ENCODE results near the gene TCEANC.
"Not testable (repeated sequence)": the region's sequence is repeated elsewhere in the genome, so short reads cannot be mapped to it uniquely, and the experiment has no call there.

The TCEANC gene

GRCh38 chrX:13659063-13659462 lies 6.1 kb downstream of the TCEANC start:
- peak; percentile 8 for DNase-seq (ENCODE audit: extremely low read depth, low read depth)
- no peak for TF ChIP-seq CTCF (IDR thresholded peaks at IDR 0.05; ENCODE audit: low read depth, low read length)

DNA sequence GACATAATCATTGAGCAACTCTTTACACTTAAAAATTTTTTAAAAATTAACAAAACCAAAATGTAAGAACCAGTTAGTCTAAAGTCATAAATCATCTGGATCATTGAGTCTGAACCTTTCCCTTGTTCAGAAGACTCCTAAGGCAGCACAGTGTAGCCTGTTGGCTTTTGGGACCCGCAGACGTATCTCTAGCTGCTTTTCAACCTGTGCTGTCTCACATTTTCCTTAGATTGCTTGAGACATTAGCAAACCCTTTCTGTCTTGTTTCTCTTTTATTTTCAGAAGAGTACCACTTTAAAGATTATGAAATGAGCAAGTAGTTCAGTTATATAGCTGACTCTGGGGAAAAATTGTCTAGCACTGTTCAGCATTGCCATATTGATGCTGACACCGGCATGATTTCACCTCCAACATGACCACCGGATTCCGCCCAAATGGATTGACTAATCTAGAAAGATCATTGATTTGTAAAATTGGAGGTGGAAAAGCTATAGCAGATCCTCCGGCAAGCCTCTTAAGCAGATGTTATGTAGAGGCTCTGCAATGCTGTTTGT lies 8.9 kb downstream of the TCEANC start:
- DNase-seq (ENCODE audit: extremely low read depth, low read depth), result no peak
- TF ChIP-seq CTCF (IDR thresholded peaks at IDR 0.05; ENCODE audit: low read depth, low read length), result no peak

DNA sequence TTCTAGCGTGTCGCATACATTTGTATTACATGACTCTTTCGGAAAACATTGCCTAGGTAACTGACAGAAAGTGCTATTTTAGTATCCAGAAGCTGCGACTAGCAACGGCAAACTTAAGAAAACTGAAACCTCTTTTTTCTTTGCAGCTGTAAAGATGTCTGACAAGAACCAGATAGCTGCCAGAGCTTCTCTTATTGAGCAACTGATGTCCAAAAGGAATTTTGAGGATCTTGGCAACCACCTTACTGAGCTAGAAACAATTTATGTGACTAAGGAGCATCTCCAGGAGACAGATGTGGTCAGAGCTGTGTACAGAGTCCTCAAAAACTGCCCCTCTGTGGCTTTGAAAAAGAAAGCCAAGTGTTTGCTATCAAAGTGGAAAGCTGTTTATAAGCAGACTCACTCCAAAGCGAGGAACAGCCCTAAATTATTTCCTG lies 9.4 kb downstream of the TCEANC start:
- TF ChIP-seq CTCF (IDR thresholded peaks at IDR 0.05; ENCODE audit: low read depth, low read length), result no peak
- no peak for DNase-seq (ENCODE audit: extremely low read depth, low read depth)

DNA sequence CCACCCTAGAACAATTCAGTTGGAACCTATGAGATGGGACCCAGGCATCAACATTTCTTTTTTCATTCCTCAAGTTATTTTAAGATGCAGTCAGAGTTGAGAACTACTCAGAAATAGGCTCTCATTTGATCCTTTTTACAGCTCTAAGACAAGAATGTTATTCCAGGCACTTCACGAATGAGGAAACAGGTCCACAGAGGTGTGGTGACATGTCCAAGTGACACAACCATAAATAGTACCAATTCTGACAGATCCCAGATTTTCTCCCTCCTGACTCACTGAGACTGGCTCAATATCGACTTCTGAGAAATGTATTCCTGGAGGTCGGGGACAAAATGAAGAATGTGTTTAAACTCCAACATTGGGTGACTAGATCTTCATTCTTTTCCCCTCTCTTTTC lies 11.1 kb downstream of the TCEANC start:
- no peak for DNase-seq (ENCODE audit: extremely low read depth, low read depth)
- no peak for TF ChIP-seq CTCF (IDR thresholded peaks at IDR 0.05; ENCODE audit: low read depth, low read length)

DNA sequence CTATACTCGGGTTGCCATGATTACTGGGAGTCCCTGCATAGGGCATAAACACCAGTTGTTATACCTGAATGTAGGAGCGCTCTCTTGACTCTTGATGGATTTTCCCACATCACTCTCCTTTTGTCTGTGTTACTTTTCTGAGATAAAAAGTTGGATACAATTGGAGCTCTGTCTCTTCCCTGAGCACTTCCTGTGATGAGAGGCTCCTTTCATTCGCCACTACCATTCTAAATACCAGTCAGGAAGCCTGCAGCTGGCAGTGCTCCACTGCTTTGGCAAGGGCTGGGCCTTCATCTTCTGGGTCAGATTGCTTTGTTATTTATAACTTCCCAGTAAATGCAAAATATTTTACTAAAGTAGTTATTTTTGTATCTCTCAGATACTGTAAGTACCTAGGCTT lies 13.9 kb downstream of the TCEANC start:
- no peak for TF ChIP-seq CTCF (IDR thresholded peaks at IDR 0.05; ENCODE audit: low read depth, low read length)
- no peak for DNase-seq (ENCODE audit: extremely low read depth, low read depth)

DNA sequence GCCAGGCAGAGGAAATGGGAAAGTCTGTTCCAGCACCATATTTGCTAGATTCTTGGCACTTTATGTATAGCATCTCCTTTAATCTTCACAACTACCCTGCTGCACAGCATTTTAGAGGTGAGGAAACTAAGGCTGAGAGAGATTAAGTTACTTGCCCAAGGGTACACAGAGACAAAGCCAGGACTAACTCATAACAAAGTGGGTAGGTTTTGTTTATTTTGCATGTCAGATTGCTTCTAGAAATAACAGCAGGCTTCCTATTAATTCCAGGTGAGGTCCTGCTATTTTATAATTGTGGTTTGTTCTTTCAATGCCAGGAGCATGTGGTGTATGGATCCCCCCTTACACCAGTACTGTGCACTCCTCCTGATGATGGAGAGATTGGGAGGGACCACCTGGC lies 15.0 kb downstream of the TCEANC start:
- no peak for TF ChIP-seq CTCF (IDR thresholded peaks at IDR 0.05; ENCODE audit: low read depth, low read length)

DNA sequence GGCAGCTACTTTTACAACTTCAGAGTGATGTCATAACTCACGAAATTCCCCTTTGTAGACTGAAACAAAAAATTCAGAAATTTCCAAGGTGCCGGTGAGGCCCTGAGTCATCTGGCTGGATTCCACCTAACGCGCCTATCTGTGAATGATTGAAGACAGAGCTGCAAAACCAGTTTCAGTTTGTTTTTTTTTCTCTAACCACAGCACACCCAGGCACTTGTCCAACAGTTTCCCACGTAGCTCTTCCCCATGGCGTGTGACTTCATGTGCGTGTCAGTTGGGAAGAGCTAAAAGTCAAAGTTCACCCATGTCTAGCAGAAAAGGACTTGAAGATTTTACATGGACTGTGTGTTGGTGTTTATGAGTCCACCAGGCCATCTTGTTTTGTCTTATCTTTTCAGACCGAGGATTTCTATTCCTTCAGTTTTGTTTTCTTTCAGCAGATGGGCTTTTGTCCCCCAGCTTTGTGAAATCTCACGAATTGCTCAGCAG lies 16.4 kb downstream of the TCEANC start:
- DNase-seq (ENCODE audit: extremely low read depth, low read depth), result peak; percentile 90
- TF ChIP-seq CTCF (IDR thresholded peaks at IDR 0.05; ENCODE audit: low read depth, low read length), result no peak

More for the DNA sequence above, 15.0 kb downstream of the TCEANC start:
- no peak for DNase-seq (ENCODE audit: extremely low read depth, low read depth)

GRCh38 chrX:13669755-13670154 lies 16.8 kb downstream of the TCEANC start:
- DNase-seq (ENCODE audit: extremely low read depth, low read depth), result not testable (repeated sequence)
